ENCODE data around the gene BTC. TPM values are rescaled to one million over a fixed set of nuclear protein-coding genes. Genes with fewer than 3 reads are reported as not detected.

The BTC gene
- total and polyA plus RNA-seq, 4 donors: 0.09 to 0.84 (median 0.36) TPM

Other genes with a start within 250 kb of the BTC start
- gene PARM1, start 138.6 kb upstream of the BTC start, total RNA-seq: 1 to 10 TPM in 1 of 2 donors, under 1 TPM in 1; 0.47 to 2.2 TPM
- 1 to 10 TPM in 1 of 2 donors, under 1 TPM in 1; 0.42 to 1.0 TPM for gene PARM1, start 138.6 kb upstream of the BTC start, polyA plus RNA-seq